ENCODE data around the gene PLEKHH2.

The PLEKHH2 gene

DNA sequence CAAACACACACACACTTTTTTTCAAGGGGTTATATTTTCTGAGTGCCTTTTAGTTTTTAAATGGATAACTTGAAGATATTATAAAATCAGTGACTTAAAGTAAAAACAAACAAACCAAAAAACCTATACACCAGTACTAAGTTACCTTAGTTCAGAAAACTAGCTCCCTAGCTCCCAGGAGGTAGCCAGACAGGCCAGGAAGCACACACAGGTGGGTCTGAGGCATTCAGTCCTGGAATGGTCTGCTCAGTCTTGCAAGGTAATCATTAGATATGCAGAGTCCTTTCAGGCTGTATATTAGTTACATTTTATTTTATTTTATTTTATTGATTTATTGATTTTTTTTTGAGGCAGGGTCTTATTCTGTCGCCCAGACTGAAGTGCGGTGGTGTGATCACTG is 126.0 kb downstream of the PLEKHH2 start:
- DNase-seq (ENCODE audit: low spot score) = no peak

GRCh38 chr2:43764086-43764705 is 127.1 kb downstream of the PLEKHH2 start:
- DNase-seq (ENCODE audit: low spot score) = no peak

DNA sequence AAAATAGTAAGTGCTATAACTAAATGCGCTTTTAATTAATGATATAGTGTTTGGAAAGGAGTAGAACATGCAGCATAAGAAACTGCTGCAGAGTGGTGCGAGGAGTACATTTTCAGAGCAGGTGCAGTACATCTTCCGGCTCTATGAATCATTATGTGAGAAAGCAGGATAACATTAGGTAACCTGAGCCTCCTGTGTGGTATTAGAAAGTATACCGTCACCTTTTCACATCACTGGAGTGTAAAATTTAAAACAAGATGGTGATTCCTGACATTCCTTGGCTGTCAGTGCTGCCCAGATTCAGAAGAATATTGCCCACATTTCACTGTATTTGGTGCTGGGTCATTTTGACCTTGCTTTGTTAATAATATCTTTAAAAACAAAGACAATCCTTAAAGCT is 128.9 kb downstream of the PLEKHH2 start:
- DNase-seq (ENCODE audit: low spot score) = no peak

DNA sequence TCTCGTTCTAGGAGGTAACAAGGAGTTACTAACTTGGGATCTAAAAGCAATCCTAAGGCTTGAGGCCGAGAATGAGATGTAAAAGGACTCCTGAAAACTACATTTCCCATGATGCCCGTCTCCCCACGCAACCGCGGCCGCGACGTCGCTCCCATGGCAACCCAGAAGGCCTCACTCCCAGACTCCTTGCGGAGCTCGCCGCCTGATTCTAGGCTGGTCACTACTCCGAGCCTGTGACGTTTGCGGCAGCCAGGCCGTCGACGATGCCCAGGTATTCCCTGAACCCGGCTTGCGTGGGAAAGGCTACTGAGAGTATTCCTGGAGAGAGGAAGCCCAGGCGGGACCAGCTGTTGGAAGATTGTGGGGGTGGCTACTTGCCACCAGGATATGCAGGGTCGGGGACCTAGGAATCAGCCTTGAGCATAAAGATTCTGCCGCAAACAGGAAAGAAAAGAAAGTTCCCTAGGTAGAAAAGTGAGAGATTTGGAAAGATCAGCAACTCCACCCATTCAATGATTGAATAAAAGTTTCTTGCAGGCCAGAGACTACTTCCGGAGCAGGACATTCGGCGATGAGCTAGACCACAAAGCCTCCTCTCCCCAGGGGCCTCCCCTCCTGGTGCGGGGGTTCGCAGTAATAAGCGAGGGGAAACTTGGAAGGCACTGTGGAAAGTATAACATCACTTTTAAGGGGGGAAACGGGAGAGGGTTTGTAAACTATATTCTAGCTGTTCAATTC is 137.0 kb downstream of the PLEKHH2 start, which contains the start of gene DYNC2LI1:
Gene DYNC2LI1 (plus strand): TSS at position 164 of the 738 bp plus-strand sequence. CDS start 100 bp downstream, at position 264.
- DNase-seq (ENCODE audit: low spot score) = peak; percentile 61

- no peak for DNase-seq (ENCODE audit: low spot score)
Measured at GRCh38 chr2:43774617-43775016, 137.6 kb downstream of the PLEKHH2 start.

GRCh38 chr2:43776324-43776723 is 139.3 kb downstream of the PLEKHH2 start:
- no peak for DNase-seq (ENCODE audit: low spot score)

DNA sequence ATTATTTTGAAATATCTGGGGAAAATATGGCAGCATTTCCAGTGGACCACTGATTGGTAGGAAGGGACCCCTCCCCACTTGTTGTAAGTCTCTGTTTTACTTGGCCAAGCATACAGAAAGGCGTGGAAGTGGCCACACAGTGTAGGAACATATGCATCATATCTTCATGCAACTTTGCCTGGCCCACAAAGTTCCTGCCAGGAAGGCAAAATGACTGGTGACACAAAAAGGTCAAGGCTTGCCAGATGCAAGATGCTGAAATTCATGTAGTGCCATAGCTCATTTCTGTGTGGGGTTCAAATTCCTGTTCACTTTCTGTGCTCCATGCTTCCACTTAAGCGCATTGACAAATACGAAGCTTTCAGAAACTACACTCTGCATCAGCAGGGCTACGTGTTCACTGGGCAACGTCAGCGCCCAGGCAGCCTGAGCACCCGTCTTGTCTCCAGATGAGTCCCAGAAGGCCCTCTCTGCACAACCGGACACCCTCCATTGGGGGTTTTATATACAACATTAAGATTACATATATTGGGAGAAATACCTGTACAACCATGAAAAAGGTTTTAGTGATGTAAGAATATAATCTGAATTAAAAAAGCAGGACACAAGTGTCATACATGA is 140.4 kb downstream of the PLEKHH2 start:
- no peak for DNase-seq (ENCODE audit: low spot score)

DNA sequence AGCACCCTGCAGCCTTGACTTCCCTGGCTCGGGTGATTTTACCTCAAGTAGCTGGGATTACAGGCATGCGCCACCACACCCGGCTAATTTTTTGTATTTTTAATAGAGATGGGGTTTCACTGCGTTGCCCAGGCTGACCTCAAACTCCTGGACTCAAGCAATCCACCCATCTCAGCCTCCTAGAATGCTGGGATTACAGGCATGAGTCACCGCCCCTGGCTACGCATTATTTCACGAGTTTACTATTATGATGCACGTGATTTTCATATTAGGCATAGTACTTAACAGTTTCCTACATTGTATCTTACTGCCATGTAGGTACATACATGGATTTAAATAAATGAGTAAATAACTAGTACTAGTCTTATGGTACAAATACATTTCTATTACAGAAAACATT is 141.2 kb downstream of the PLEKHH2 start:
- no peak for DNase-seq (ENCODE audit: low spot score)

DNA sequence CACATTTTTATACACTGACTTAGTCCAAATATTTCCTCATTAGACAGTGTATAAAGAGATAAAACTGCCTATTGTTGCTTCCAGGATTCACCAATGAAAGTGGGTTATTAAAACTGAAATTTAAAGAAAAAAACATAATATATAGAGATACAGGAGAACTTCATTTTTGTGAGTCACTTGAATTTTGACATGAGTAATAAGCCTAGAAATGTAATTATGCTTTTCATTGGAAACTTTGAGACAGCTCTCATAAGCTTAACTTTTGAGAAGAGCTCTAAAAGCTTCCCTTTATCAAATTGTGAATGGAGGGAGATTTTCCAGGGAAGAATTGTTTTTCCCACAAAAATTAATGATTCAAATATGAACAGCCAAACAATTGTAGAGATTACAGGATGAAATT is 150.8 kb downstream of the PLEKHH2 start:
- DNase-seq (ENCODE audit: low spot score) = no peak

- no peak for DNase-seq (ENCODE audit: low spot score)
Measured at GRCh38 chr2:43788646-43789045, 151.6 kb downstream of the PLEKHH2 start.

GRCh38 chr2:43790147-43790546 is 153.1 kb downstream of the PLEKHH2 start:
- DNase-seq (ENCODE audit: low spot score) = no peak

DNA sequence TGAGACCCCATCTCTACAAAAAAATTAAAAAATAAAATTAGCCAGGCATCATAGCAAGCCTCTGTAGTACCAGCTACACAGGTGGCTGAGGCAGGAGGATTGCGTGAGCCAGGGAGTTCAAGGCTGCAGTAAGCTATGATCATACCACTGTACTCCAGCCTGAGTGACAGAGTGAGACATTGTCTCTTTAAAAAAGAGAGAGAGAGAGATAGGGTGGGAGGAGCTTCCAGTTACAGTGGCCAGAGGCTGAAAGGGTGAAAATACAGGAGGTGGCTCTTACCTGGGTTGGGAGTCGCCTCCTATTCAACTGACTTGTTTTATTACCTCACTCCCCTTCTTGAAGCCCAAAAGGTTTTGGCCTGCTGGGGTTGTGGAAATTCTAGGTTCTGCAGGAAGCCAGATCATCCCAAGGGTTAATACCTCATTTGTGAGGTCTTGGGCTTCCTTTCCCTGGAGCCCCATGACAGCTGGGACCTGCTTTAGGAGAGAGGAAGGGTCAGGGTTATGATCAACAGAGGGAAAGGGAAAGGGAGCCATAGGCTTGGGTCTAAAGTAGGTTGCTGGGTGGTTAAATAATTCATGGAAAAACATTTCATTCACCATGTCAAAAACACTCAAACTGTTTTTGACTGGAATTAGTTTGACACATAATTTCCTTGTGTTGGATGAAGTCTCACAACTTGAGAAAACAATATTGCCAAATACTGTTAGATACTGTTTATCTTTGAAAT is 154.1 kb downstream of the PLEKHH2 start:
- DNase-seq (ENCODE audit: low spot score) = no peak

- DNase-seq (ENCODE audit: low spot score) = no peak
Measured at GRCh38 chr2:43792653-43793052, 155.6 kb downstream of the PLEKHH2 start.

- DNase-seq (ENCODE audit: low spot score) = no peak
Measured at GRCh38 chr2:43794956-43795355, 157.9 kb downstream of the PLEKHH2 start.

- no peak for DNase-seq (ENCODE audit: low spot score)
Measured at GRCh38 chr2:43796206-43796605, 159.1 kb downstream of the PLEKHH2 start.

- DNase-seq (ENCODE audit: low spot score) = no peak
Measured at GRCh38 chr2:43798300-43798699, 161.2 kb downstream of the PLEKHH2 start.

- DNase-seq (ENCODE audit: low spot score) = no peak
Measured at GRCh38 chr2:43800894-43801293, 163.8 kb downstream of the PLEKHH2 start.

- DNase-seq (ENCODE audit: low spot score) = no peak
Measured at GRCh38 chr2:43802135-43802534, 165.1 kb downstream of the PLEKHH2 start.

DNA sequence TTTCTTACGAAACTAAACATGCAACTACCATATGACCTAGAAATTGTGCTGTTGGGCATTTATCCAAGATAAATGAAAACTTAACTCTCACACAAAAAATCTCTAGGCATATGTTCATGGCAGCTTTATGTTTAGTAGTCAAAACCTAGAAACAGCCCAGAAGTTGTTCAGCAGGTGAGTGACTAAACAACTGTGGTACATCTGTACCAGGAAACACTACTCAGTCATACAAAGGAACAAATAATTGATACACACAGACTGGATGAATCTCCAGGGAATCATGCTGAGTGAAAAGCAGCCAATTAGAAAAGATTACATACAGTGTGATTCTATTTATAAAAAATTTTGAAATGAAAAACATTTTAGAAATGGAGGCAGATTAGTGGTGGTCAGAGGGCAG is 166.1 kb downstream of the PLEKHH2 start:
- no peak for DNase-seq (ENCODE audit: low spot score)

GRCh38 chr2:43806719-43807031 is 169.6 kb downstream of the PLEKHH2 start:
- no peak for DNase-seq (ENCODE audit: low spot score)

DNA sequence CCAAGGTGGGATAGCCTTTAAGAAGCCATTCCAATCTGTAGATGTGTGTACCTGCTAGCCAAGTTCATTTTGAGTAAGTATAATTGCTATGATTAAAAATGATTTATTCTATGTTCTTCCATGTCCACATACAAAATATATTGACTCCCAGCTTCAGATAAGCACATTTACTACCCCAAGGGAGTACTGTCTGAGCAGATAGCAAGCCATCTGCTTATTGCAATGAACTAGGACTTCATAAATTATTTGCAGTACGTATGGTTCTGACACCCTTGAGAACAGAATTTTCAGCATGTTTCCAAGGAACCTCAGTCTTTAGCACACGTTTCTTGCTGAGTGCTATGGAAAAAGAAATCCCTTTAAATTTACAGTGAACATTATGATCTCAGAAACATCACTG is 173.4 kb downstream of the PLEKHH2 start:
- no peak for DNase-seq (ENCODE audit: low spot score)

DNA sequence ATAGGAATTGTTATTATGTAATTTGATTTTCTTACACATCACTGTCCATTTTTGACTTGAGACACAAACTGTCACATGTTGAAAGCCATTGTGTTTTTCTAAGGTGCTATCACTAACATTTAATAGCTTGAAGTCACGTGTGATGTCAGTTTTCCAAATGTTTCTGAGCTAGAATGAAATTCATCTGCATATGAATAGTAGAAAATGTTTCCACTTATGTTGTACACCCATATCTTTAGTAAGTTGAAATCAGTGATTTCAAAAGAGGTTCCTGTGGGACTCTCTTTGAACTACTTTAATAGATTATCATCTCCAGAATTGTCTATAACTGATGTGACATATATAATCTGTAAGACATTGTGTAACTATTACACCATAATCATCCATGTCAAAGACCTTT is 173.8 kb downstream of the PLEKHH2 start:
- no peak for DNase-seq (ENCODE audit: low spot score)

GRCh38 chr2:43812006-43812405 is 174.9 kb downstream of the PLEKHH2 start:
- DNase-seq (ENCODE audit: low spot score) = no peak
